T-helper 17 cell (primary cell): ENCODE results near the gene TRIM45. TPM values are rescaled to one million over a fixed set of nuclear protein-coding genes. Genes with fewer than 3 reads are reported as not detected.

Experiments
- ATAC-seq: fragments of 150-1000 bp; cut with Tn5 transposase; 2 replicates; pipeline ENCODE4 v1.10.0; 2021; ENCODE audit warnings: mild to moderate bottlenecking, moderate library complexity
- DNase-seq, 3 donors: peaks; one replicate each; pipeline versions ENCODE4 v3.0.0 to v3.0.0-alpha.2; 2020 to 2021
- H3K9me3 ChIP-seq: one replicate; pipeline ENCODE4 v1.7.0; 2013; ENCODE audit warnings: low read length, mild to moderate bottlenecking; ENCODE audit not compliant: control insufficient read depth, poor library complexity, severe bottlenecking
- H3K27ac Mint-ChIP-seq: one replicate; pipeline ENCODE4 v1.8.0; 2022; ENCODE audit warnings: mild to moderate bottlenecking, moderate library complexity, mixed read lengths
- H3K27me3 Mint-ChIP-seq: one replicate; pipeline ENCODE4 v1.8.0; 2022; ENCODE audit warnings: mixed read lengths
- H3K36me3 Mint-ChIP-seq: one replicate; pipeline ENCODE4 v1.8.0; 2022; ENCODE audit warnings: low read depth, mixed read lengths
- H3K4me1 Mint-ChIP-seq: one replicate; pipeline ENCODE4 v1.8.0; 2022; ENCODE audit warnings: mild to moderate bottlenecking, mixed read lengths
- H3K4me3 Mint-ChIP-seq: one replicate; pipeline ENCODE4 v1.8.0; 2022; ENCODE audit warnings: mild to moderate bottlenecking, moderate library complexity, mixed read lengths
- total RNA-seq, 4 donors: library from RNA in 2 of 4; stranded (reverse) in 2 of 4; gene quantifications; one replicate each; pipeline ENCODE4 v1.2.3 and lab custom pipeline; 2022 to 2026

Gene TRIM45
- total RNA-seq, 2 donors from 2014 or later = 1.0 to 1.4 TPM

DNA sequence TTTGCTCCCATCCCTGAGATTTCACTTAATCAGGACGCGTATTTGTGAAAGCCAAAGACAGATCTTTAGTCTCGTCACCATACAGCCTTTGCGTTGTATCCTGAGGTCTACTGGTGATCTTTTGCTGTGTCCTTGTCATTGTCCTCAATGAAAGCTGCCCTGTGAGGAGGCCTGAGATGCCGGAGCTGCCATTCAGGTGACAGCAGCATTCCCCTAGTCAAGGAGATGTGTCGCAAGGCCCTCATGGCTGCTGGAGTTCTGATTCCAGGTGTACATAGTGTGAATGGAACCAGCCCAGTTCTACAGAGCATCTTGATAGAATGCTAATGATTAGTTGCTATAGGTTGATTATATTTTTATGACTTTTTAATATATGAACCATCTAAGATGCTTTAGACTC is 37.3 kb downstream of the TRIM45 start:
- no peaks in the 10 kb centered on the region for H3K27me3 Mint-ChIP-seq
- H3K27ac Mint-ChIP-seq = no peak overlapping the region
- H3K4me3 Mint-ChIP-seq = no peak overlapping the region
- H3K36me3 Mint-ChIP-seq = peaks cover 5% of the 10 kb centered on the region
- DNase-seq (no peak), ATAC-seq (no peak)
- no peaks in the 10 kb centered on the region for H3K9me3 ChIP-seq
- H3K4me1 Mint-ChIP-seq = no peaks in the 10 kb centered on the region

DNA sequence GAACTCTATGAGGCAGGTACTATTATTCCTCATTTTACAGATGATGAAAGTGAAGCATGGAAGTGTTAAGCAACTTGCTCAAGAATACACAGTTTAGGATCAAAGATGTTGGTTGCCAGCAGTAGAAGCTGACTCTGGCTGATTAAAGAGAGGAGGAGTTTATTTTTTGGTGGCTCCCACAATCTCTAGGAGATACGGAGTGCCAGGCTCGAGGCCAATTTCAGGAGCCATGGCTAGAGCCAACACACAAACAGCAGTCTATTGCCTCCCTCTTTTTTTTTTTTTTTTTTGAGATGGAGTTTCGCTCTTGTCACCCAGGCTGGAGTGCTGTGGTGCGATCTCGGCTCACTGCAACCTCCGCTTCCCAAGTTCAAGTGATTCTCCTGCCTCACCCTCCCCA is 41.8 kb downstream of the TRIM45 start:
- Mint-ChIP-seq H3K4me3 (no peak overlapping the region), H3K36me3 (peaks cover 25% of the 10 kb centered on the region), H3K4me1 (peaks cover 8% of the 10 kb centered on the region), H3K27ac (no peak overlapping the region), H3K27me3 (no peaks in the 10 kb centered on the region)
- DNase-seq (no peak), ATAC-seq (no peak)
- H3K9me3 ChIP-seq = no peaks in the 10 kb centered on the region

DNA sequence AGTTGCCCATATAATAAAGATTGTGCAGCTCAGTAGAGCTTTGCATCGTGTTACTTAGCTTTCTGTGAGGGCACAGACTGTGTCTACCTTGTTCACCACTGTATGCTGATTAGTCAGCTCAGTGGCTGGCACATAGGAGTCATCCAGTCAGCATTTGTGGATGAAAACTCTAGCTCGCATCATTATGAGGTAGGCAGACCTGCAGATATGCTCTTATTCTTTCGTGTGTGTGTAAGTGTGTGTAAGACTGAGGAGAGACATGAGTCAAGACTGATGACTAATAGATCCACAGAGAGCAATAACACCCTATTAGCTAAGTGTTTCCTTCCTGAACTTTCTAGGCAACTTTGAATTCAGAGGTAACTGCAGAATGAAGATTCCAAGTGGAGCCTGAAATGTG is 44.3 kb downstream of the TRIM45 start:
- no peak for DNase-seq
- ATAC-seq = no peak
- peaks cover 25% of the 10 kb centered on the region for H3K36me3 Mint-ChIP-seq
- peaks cover 11% of the 10 kb centered on the region for H3K4me1 Mint-ChIP-seq
- H3K9me3 ChIP-seq = no peaks in the 10 kb centered on the region
- H3K27me3 Mint-ChIP-seq = no peaks in the 10 kb centered on the region
- no peak overlapping the region for H3K27ac Mint-ChIP-seq
- no peak overlapping the region for H3K4me3 Mint-ChIP-seq

DNA sequence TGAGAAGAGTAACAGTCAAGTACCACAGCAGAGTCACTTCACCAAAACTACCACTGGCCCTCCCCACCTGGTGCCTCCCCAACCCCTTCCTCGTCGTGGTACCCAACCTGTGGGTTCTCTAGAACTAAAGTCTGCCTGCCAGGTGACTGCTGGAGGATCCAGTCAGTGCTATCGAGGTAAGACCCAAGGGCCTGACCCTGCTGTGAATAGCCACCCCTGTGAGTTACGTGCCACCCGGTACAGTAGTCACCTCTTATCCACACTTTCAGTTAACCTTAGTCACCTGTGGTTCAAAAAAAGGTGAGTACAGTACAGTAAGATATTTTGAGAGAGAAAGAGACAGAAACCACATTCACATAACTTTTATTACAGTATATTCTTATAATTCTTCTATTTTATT is 44.9 kb downstream of the TRIM45 start:
- DNase-seq (no peak), ATAC-seq (no peak)
- Mint-ChIP-seq H3K27ac (no peak overlapping the region), H3K4me3 (no peak overlapping the region), H3K27me3 (no peaks in the 10 kb centered on the region), H3K4me1 (peaks cover 15% of the 10 kb centered on the region), H3K36me3 (peaks cover 25% of the 10 kb centered on the region)
- no peaks in the 10 kb centered on the region for H3K9me3 ChIP-seq

DNA sequence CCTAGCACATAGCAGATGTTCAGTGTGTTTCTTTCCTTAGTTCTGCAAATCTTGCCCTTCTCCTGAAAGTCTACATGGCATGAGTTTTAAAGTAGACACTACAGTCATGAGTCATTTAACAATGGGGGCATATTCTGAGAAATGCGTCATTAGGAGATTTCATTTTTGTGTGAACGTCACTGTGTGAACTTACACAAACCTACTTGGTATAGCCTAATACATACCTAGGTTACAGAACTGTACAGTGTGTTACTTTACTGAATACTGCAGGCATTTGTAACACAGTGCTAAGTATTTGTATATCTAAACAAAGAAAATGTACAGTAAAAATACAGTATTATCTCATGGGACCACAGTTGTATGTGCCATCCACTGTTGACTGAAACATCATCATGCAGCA is 51.4 kb downstream of the TRIM45 start:
- ATAC-seq (peak; percentile 41), DNase-seq (no peak)
- H3K9me3 ChIP-seq = no peaks in the 10 kb centered on the region
- Mint-ChIP-seq H3K27ac (no peak overlapping the region), H3K4me3 (no peak overlapping the region), H3K4me1 (peaks cover 29% of the 10 kb centered on the region), H3K27me3 (no peaks in the 10 kb centered on the region), H3K36me3 (peaks cover 7% of the 10 kb centered on the region)

DNA sequence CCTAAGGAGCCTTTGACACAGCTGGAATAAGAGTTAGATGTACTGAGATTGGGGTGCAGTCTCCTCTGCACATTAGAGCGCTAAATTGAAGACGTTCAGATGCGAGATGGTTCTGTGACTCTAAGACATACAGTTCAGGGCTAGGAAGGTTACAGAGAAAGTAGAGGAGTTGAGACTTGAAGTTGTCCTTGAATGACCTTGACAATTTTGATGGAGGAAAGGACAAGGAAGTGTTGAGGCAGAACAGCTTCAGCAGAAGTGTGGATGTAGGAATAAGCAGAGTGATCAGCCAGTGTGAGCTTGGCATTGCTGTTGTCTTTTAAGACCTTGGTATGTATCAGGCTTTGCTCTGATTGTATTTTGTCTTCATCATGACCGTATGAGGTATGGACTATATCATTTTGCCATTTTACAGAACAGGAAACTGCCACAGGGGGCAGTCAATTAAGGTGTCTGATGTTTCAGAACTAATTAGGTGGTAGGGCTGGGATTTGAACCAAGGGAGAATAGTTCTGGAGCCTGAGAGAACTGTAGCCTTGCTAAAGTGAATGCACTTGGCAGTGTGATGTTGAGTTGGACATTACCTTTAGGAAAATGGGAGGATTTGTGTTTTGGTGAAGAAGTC is 52.2 kb downstream of the TRIM45 start:
- H3K36me3 Mint-ChIP-seq = peaks cover 3% of the 10 kb centered on the region
- H3K9me3 ChIP-seq = no peaks in the 10 kb centered on the region
- ATAC-seq (no peak), DNase-seq (no peak)
- no peak overlapping the region for H3K27ac Mint-ChIP-seq
- no peaks in the 10 kb centered on the region for H3K27me3 Mint-ChIP-seq
- H3K4me1 Mint-ChIP-seq = peaks cover 26% of the 10 kb centered on the region
- H3K4me3 Mint-ChIP-seq = no peak overlapping the region

DNA sequence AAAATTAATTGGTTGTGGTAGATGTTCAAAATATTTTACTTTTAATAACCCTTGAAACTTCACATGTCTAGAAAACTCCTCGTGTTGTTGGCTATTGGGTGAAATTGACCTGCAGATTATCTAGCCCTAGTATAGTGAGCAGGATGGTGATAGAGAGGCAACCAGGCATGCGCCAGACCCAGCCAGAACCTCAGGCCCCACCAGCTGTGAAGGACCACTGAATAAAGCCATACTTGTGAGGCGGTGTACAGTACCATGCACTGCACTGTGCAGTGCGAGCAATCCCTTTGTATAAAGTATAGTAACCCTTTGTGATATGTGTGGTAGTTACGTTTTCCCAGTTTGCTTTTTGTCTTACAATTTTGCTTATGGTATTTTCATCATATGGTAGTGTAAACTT is 53.0 kb downstream of the TRIM45 start:
- Mint-ChIP-seq H3K4me3 (no peak overlapping the region), H3K36me3 (peaks cover 3% of the 10 kb centered on the region), H3K4me1 (peaks cover 29% of the 10 kb centered on the region), H3K27me3 (no peaks in the 10 kb centered on the region), H3K27ac (no peak overlapping the region)
- DNase-seq (no peak), ATAC-seq (no peak)
- H3K9me3 ChIP-seq = no peaks in the 10 kb centered on the region

DNA sequence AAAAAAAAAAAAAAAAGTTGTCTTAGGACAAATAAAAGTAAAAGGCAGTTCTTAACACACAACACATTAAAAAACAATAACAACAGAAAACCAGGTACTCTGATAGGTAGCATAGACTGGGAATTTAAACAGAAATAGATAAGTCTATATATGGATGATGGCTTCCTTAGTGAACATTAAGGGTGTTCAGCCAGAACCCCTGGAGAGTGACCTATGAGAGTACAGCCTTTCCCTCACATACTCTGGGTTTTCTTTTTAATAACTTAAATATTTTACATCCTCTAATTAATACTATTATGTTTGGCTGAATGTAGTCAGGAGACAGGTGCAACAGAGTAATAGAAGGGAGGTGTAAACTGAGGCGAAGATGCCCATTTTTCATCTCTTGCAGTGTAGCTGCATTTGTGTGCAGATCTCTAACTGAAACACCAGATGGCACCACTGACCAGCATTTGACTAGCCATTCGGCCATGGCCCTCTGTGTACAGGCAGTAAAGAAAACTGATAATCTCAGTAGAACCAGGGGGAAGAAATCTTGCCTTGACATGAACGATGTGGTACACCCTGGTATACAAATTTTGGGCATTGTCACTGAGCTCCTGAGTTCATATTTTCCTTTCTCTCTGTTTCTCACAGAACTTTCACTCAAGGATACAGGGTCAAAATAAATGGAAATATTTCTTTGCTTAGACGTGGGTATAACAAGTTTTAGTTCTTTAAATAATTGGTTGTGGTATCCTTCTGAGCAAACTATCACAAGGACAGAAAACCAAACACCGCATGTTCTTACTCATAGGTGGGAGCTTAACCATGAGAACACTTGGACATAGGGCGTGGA is 53.8 kb downstream of the TRIM45 start:
- ATAC-seq = peak; percentile 90
- Mint-ChIP-seq H3K36me3 (peaks cover 3% of the 10 kb centered on the region), H3K4me3 (no peak overlapping the region), H3K27ac (no peak overlapping the region), H3K27me3 (no peaks in the 10 kb centered on the region), H3K4me1 (peaks cover 29% of the 10 kb centered on the region)
- DNase-seq = peak in 2 of 3 donors; percentile 12 to 37
- H3K9me3 ChIP-seq = no peaks in the 10 kb centered on the region

DNA sequence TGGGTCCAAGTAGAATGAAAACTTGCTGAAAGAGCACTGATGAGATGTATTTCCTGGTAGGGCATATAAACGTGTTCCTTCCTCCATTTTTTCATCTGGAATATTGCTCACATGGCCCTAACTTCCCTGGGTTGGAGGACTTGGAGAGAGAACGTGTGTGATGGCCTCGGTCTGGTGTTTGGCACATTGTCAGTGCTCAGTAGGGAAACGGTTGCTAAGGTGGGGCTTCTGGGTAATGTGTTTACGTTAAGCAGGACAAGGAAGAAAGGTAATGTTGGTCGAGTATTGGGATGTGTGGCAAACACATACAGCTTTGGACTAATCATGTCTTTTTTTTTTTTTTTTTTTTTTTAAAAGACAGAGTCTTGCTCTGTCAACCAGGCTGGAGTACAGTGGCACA is 55.2 kb downstream of the TRIM45 start:
- no peak overlapping the region for H3K27ac Mint-ChIP-seq
- H3K4me3 Mint-ChIP-seq = no peak overlapping the region
- DNase-seq (no peak), ATAC-seq (no peak)
- no peaks in the 10 kb centered on the region for H3K9me3 ChIP-seq
- H3K4me1 Mint-ChIP-seq = peaks cover 28% of the 10 kb centered on the region
- H3K27me3 Mint-ChIP-seq = no peaks in the 10 kb centered on the region
- H3K36me3 Mint-ChIP-seq = peaks cover 3% of the 10 kb centered on the region

DNA sequence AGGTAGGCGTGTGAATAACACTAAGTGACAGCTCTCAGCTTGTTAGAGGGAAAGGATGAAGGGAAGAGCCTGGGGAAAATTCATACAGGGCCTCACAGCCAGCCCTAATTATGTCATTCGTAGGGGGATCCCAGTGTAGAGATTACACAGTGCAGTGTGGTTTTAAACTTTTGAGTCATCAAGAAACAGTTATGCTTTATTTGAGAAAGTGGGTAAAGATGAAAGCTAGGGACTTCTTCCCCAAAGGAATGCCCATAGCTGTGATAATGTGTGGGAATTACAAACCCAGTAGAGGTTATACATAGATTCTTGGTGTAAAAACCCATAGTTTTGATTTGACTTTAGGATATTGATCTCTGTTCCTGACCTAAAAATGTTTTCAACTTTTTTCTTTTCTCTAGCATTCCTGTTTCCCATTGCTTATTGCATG is 59.5 kb downstream of the TRIM45 start:
- no peak overlapping the region for H3K4me3 Mint-ChIP-seq
- peaks cover 3% of the 10 kb centered on the region for H3K36me3 Mint-ChIP-seq
- peak in 1 of 3 donors; percentile 17 for DNase-seq

More for the DNA sequence above, 59.5 kb downstream of the TRIM45 start:
- no peak for ATAC-seq
- Mint-ChIP-seq H3K4me1 (peaks cover 29% of the 10 kb centered on the region), H3K27ac (no peak overlapping the region), H3K27me3 (no peaks in the 10 kb centered on the region)
- H3K9me3 ChIP-seq = no peaks in the 10 kb centered on the region

Other genes with a start within 250 kb of the TRIM45 start
- gene PTGFRN, start 211.8 kb downstream of the TRIM45 start, total RNA-seq = 1 to 10 TPM in 1 of 2 donors, under 1 TPM in 1; 0.94 to 1.3 TPM
- gene CD101, start 120.0 kb downstream of the TRIM45 start, total RNA-seq = 1 to 10 TPM; 1.9 to 5.7 TPM
- gene TTF2, start 61.4 kb downstream of the TRIM45 start, total RNA-seq = 10 to 100 TPM; 49.2 to 50.9 TPM
- gene VTCN1, start 89.2 kb upstream of the TRIM45 start, total RNA-seq = not detected
- 10 to 100 TPM; 51.6 to 52.9 TPM for gene MAN1A2, start 245.7 kb upstream of the TRIM45 start, total RNA-seq